ENCODE measurements around the gene EEIG2.

Gene EEIG2

DNA sequence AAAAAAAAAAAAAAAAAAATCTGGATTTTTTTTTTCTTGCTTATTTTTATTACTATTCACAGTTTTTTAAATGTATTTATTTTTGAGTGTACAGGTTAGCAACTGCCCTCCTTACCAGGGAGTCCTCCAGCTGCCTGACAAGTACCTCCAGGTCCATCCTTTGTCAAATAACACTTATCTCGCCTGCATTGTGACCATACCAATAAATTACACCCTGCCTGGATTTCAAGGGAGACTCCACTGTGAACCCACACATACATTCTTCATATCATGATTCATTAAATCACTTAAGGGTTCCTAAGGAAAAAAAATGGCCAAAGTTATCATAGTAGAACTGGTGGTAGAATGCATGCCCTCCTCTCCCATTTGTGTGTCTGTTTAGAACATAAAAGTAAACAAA is 38.4 kb downstream of the EEIG2 start:
- DNase-seq (ENCODE audit: low spot score) (no peak), ATAC-seq (ENCODE audit: low read depth) (no peak)
- no peaks in the 10 kb centered on the region for H3K4me1 ChIP-seq (ENCODE audit: insufficient read depth, poor library complexity, severe bottlenecking)
- TF ChIP-seq CTCF (IDR thresholded peaks at IDR 0.05; ENCODE audit: poor library complexity, severe bottlenecking) = no peak
- no peak overlapping the region for H3K27ac ChIP-seq (ENCODE audit: poor library complexity, severe bottlenecking)
- H3K27me3 ChIP-seq (ENCODE audit: insufficient read depth, poor library complexity, severe bottlenecking) = no peaks in the 10 kb centered on the region
- H3K4me3 ChIP-seq (ENCODE audit: severe bottlenecking) = no peak overlapping the region
- no peaks in the 10 kb centered on the region for H3K36me3 ChIP-seq (ENCODE audit: low read depth)
- H3K9me3 ChIP-seq (ENCODE audit: severe bottlenecking) = no peaks in the 10 kb centered on the region

DNA sequence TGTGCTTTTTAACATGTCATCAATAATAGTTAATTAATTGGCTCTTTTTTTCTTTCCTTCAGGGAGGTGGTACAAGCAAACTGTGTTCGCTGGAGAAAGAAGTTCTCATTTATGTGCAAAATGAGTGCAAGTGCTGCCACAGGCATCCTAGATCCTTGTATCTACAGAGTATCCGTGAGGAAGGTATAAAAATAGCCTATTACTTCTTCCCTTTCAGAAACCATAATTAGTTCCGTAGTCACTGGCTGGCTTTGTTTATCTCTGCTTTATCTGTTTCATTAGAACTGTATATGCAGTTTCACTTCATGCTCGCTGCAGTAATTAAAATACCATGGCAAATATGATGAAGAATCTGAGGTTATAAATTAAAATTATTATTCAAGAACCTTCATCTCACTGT is 40.6 kb downstream of the EEIG2 start:
- H3K9me3 ChIP-seq (ENCODE audit: severe bottlenecking) = no peaks in the 10 kb centered on the region
- TF ChIP-seq CTCF (IDR thresholded peaks at IDR 0.05; ENCODE audit: poor library complexity, severe bottlenecking) = no peak
- no peak for DNase-seq (ENCODE audit: low spot score)
- H3K27me3 ChIP-seq (ENCODE audit: insufficient read depth, poor library complexity, severe bottlenecking) = no peaks in the 10 kb centered on the region
- no peak overlapping the region for H3K27ac ChIP-seq (ENCODE audit: poor library complexity, severe bottlenecking)
- no peaks in the 10 kb centered on the region for H3K4me1 ChIP-seq (ENCODE audit: insufficient read depth, poor library complexity, severe bottlenecking)
- H3K4me3 ChIP-seq (ENCODE audit: severe bottlenecking) = no peak overlapping the region
- ATAC-seq (ENCODE audit: low read depth) = no peak
- H3K36me3 ChIP-seq (ENCODE audit: low read depth) = no peaks in the 10 kb centered on the region

DNA sequence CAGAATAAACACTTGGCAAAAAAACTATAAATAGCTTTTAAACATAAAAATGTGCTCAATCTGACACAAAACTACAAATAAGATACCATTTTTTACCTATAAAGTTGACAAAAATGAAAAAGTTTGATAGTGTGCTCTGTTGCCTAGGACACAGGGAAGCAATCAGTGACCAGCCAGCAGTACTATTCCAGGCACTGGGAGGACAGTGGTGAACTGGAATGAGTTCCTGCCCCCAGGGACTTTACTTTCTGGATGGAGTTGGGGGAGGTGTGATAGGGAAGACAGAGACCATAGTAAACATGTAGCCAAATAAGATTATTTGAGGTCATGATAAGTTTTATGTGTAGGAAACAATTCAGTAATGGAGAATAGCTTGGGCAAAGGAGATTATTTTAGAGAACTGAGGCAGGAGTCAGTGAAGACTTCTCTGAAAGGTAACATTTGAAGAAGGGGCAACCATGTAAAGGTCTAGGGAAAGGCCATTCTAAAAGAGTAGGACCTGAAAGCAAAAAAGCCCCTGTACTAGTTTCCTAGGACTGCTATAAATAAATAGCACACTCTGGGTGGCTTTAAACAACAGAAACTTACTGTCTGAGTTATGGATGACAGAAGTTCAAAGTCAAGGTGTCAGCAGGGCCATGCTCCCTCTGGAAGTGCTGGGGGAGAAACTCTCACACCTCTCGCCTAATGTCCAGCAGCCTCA is 42.0 kb downstream of the EEIG2 start:
- no peak for ATAC-seq (ENCODE audit: low read depth)
- Histone ChIP-seq H3K4me1 (ENCODE audit: insufficient read depth, poor library complexity, severe bottlenecking) (no peaks in the 10 kb centered on the region), H3K36me3 (ENCODE audit: low read depth) (no peaks in the 10 kb centered on the region), H3K27ac (ENCODE audit: poor library complexity, severe bottlenecking) (no peak overlapping the region), H3K4me3 (ENCODE audit: severe bottlenecking) (no peak overlapping the region), H3K27me3 (ENCODE audit: insufficient read depth, poor library complexity, severe bottlenecking) (no peaks in the 10 kb centered on the region), H3K9me3 (ENCODE audit: severe bottlenecking) (no peaks in the 10 kb centered on the region)
- TF ChIP-seq CTCF (IDR thresholded peaks at IDR 0.05; ENCODE audit: poor library complexity, severe bottlenecking) = no peak
- no peak for DNase-seq (ENCODE audit: low spot score)

DNA sequence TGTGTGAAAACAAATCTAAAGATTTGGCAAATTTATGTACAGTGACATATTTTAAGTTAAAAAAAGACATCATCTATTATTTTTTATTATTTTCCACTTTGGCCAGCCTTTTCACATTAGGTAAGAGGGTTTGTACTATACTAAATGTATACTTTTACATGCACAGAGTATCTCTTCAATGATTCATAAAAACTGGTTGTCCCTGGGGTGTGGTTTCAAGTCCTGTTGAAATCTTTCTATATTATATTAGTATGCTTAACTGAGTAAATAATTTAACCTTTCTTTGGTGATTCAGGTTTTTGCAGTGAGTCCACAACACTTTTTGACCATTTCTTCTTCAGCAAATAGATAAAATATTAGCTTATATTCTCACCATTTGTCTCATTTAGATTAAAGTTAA is 45.7 kb downstream of the EEIG2 start:
- H3K4me1 ChIP-seq (ENCODE audit: insufficient read depth, poor library complexity, severe bottlenecking) = no peaks in the 10 kb centered on the region
- ATAC-seq (ENCODE audit: low read depth) (no peak), DNase-seq (ENCODE audit: low spot score) (no peak)
- H3K9me3 ChIP-seq (ENCODE audit: severe bottlenecking) = no peaks in the 10 kb centered on the region
- no peaks in the 10 kb centered on the region for H3K27me3 ChIP-seq (ENCODE audit: insufficient read depth, poor library complexity, severe bottlenecking)
- TF ChIP-seq CTCF (IDR thresholded peaks at IDR 0.05; ENCODE audit: poor library complexity, severe bottlenecking) = no peak
- H3K4me3 ChIP-seq (ENCODE audit: severe bottlenecking) = no peak overlapping the region
- no peaks in the 10 kb centered on the region for H3K36me3 ChIP-seq (ENCODE audit: low read depth)
- H3K27ac ChIP-seq (ENCODE audit: poor library complexity, severe bottlenecking) = no peak overlapping the region

GRCh38 chr1:108606478-108606877 is 46.6 kb downstream of the EEIG2 start:
- no peaks in the 10 kb centered on the region for H3K4me1 ChIP-seq (ENCODE audit: insufficient read depth, poor library complexity, severe bottlenecking)
- TF ChIP-seq CTCF (IDR thresholded peaks at IDR 0.05; ENCODE audit: poor library complexity, severe bottlenecking) = no peak
- no peaks in the 10 kb centered on the region for H3K36me3 ChIP-seq (ENCODE audit: low read depth)
- DNase-seq (ENCODE audit: low spot score) (no peak), ATAC-seq (ENCODE audit: low read depth) (no peak)
- H3K4me3 ChIP-seq (ENCODE audit: severe bottlenecking) = no peak overlapping the region
- H3K27me3 ChIP-seq (ENCODE audit: insufficient read depth, poor library complexity, severe bottlenecking) = no peaks in the 10 kb centered on the region
- no peak overlapping the region for H3K27ac ChIP-seq (ENCODE audit: poor library complexity, severe bottlenecking)
- no peaks in the 10 kb centered on the region for H3K9me3 ChIP-seq (ENCODE audit: severe bottlenecking)

All from RWPE2 (cell line).